Activated effector memory CD4-positive, alpha-beta T cell treated with anti-CD3 and anti-CD28 coated beads, Interleukin-2, amount 50 U/mL, for 16 hours (primary cell): ENCODE measurements around the gene CLCA4.

Source experiments
- DNase-seq: peaks from one replicate; pipeline ENCODE4 v3.0.0-alpha.2; 2020

The CLCA4 gene

GRCh38 chr1:86621286-86621685 lies 74.4 kb downstream of the CLCA4 start:
- DNase-seq = no peak
